GM18517 (cell line): ENCODE data around the gene NTM.
"Not testable (repeated sequence)": the region's sequence is repeated elsewhere in the genome, so short reads cannot be mapped to it uniquely, and the experiment has no call there.

Experiments used
- ATAC-seq: cut with Tn5 transposase; IDR thresholded peaks from one replicate; pipeline ENCODE4 v1.9.1; 2021; ENCODE audit warnings: mild to moderate bottlenecking, moderate library complexity; ENCODE audit not compliant: unreplicated experiment

NTM gene

DNA sequence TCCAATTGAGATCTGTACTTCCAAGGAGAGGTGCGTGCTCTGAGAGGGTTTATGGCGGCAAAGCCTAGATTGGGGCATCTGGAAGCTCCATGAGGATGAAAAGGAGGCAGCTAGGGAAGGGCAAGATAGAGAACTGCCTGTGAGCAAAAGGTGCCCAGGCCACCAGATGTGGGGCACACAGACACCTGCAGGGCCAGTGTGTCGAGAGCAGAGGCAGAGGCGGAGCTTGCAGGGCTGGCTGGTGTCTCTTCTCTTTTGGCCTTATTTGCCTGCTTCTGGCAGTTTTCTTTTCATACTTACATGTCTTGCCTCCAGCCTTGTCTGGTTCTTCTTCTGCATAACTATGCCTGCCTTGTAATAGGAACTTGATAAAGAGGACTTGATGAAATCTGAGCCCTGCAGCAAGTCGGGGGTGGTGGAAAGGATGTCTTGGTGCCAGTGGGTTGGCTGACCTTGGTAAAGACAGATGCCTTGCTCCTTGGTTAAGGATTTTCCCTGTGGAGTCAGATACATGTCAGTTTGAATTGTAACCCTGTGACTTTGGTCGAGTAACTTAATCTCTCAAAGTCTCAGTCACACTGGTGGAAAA is 680.3 kb downstream of the NTM start:
- no peak for ATAC-seq

- ATAC-seq: no peak
Measured at GRCh38 chr11:132051704-132052103, 681.3 kb downstream of the NTM start.

- ATAC-seq: no peak
Measured at GRCh38 chr11:132052342-132052741, 681.9 kb downstream of the NTM start.

DNA sequence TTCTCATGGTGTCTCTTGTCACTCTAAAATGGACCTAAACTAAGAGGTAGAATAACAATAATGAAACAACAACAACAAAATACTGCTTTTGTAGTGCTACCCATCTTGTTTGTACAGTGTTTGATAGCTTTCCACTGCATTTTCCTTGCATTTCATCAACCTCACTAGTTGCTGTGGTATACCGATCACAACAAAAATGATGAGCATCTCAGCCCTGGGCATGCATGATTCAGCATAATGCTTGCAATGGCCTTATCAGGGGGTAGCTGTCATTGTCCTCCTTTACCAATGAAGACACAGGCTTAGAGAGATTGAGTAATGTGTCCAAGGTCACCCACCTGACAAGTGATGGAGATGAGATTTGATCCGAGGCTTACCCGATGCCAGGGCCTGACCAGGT is 682.5 kb downstream of the NTM start:
- no peak for ATAC-seq

GRCh38 chr11:132054822-132055221 is 684.4 kb downstream of the NTM start:
- ATAC-seq: no peak

DNA sequence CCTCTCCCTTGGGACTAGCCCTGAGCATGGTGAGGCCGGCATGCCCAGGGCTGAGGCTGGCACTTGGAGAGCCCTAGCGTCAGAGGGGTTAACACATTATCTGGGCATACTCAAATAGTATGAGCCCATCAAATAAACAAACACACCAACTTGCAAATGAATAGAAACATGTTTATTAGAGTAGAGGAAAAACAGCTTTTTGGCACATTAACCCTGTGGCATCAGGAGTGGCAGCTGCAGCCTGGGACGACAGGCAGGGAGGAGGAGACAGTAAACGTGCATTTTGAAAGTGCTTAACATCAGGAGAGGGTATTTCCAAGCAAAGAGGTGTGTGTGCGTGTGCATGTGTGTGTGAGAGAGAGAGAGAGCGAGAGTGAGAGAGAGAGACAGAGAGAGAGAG is 684.9 kb downstream of the NTM start:
- ATAC-seq: no peak

GRCh38 chr11:132056689-132057088 is 686.3 kb downstream of the NTM start:
- no peak for ATAC-seq

GRCh38 chr11:132057266-132057665 is 686.9 kb downstream of the NTM start:
- no peak for ATAC-seq

- no peak for ATAC-seq
Measured at GRCh38 chr11:132058211-132058772, 687.9 kb downstream of the NTM start.

- ATAC-seq: no peak
Measured at GRCh38 chr11:132060567-132060966, 690.2 kb downstream of the NTM start.

- ATAC-seq: no peak
Measured at GRCh38 chr11:132062031-132062430, 691.6 kb downstream of the NTM start.

- ATAC-seq: no peak
Measured at GRCh38 chr11:132062541-132062940, 692.1 kb downstream of the NTM start.

DNA sequence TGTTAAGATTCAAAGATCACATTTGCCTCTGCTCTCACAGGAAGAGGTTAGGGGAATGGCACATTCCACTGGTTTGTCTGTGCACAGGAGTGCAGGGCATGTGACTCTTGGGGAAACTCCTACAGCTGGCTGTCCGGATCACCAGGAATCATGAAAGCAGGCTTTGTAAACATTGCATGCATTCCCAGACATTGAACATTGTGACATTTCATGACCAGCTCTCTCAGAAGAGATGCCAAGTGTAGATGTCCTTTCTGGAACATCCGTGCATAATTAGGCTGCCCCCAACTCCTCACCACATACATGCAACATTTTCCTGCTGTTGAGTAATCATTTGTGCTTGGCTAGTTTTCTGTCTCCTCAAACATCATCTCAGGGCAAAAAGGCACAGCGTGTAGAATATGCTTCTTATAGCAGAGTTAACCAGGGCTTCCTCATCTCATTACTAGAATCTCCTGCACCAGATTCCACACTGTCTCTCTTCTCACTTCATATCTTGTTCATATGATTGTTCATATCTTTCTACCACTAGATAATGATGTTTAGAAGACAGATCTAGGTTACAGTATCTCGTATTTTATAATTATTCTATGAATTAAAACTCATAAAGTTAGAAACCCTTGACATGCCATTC is 694.7 kb downstream of the NTM start:
- no peak for ATAC-seq

DNA sequence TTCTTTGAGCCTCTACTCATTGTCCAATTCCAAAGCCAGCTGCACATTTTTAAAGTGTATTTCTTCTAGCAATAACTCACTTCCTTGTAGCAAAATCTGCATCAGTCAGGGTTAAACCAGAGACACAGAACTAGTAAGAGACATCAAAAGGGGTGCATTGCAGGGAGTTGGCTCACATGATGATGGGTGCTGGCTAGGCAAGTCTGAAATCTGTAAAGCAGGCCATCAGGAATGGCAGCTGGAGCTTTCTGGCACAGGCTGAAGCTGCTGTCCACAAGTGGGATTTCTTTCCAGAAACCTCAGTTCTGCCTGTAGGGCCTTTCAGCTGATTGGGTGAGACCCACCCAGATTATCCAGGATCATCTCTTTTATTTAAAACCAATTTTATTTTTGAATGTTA is 698.1 kb downstream of the NTM start:
- ATAC-seq: no peak

DNA sequence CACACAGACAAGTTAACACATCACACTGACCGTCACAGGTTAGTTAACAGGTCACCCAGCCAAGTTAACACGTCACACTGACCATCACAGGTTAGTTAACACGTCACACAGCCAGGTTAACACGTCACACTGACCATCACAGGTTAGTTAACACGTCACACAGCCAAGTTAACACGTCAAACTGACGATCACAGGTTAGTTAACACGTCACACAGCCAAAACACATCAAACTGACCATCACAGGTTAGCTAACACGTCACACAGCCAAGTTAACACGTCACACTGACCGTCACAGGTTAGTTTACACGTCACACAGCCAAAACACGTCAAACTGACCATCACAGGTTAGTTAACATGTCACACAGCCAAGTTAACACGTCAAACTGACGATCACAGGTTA is 699.2 kb downstream of the NTM start:
- not testable (repeated sequence) for ATAC-seq

- ATAC-seq: not testable (repeated sequence)
Measured at GRCh38 chr11:132070907-132071306, 700.5 kb downstream of the NTM start.

DNA sequence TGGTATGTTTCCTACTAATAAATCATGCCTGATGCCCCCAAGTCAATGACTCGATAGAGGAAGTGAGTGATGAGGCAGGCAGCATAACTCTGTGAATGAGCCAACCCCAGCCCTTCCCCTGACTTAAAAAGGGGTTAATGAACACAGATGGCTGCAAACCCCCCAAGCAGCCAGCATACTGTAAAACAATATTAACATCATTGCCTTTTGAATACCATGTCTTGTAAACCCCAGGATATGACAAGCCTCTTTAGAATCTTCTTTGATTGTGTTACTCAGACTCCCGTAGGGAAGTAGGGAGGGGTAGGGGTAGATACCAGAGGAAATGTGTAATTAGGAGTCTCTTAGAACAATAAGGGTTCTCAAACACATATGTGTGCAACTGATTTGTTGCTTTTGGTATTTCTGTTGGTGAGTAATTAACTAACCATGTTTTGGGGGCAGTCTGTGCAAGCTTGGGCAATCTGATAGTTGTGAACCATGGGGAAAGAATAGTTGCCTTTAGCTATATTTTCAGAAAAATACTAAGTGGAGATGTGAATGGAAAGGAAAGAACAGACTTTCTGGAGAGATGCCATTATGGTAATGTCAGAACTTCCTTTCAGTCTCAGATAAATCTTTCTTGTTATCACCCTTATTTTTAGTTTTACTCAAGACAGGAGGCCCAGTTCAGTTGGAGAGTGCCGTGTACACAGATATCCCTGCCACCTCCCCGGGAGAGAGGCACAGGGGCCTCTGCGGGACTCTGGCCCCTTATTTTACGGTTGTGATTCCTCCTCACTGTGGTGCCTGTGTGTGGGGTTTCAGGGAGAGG is 701.8 kb downstream of the NTM start:
- no peak for ATAC-seq

DNA sequence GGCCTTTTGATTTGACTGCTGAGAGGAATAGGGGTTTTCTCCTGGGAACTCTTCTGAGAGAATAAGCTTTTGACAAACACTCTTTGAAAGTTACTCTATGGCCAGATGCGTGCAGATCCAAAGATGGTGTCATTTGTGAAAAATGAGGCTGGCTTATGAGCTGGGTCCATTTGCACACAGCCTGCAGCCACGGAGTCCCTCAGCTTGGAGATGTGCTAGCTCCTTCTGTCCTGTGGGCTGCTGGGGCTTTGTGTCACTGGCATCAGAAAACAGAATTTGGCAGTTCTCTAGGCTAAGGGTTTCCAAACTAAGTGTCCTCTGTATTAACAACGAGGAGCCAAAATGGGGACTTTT is 702.4 kb downstream of the NTM start:
- ATAC-seq: no peak

DNA sequence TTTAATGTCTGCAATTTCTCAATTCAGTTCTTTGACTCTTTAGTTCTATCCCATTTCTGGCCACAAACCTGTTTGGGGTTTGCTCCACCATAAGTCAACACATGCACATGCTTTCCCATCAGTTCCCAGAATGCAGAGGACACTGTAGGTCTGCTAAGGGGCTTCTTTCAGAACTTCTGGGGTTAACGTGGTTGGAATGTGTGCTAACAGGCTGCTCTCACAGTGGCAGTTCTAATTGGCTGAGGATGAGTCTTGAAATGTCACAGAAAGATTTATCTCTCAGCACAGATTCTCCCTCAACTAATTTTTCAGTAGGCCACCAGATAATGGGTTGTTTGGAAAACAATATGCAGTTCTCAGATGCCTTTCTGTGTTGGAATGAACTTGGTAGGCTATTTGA is 703.4 kb downstream of the NTM start:
- ATAC-seq: no peak

DNA sequence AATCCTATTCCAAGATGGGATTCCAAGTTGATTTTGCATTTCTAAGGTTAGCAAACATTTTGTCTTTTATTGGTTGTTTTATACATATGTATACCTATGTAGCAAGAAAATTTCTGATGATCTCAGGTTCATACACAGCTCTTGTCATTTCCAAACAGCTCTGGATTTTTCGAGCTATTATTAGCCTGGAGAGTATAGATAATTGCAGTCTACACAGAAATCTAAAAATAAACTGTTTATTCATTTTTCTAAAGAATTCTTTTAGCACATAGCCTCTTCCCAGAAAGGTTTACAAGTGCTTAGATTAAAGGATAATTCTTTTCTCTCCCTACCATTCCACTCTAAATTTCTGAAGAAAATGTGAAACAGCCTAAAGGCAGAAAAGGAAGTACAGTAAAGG is 705.0 kb downstream of the NTM start:
- ATAC-seq: no peak

DNA sequence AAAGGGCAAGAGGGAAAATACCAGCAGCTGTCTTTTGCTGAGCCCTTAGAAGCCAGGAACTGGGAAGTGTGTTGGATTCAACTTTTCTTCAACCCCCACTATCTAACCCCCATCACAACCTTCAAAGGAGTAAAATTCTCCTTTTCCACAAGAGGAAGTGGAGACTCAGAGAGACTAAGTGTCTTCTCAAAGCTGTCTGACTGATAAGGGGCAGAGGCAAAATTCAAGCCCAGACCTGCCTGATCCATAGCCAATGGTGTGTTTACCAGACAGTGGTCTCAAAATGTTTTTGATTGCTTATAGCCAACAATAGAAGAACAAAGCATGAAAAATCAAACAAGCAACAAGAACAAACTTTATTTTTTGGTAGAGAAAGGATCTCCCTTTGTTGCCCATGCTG is 707.0 kb downstream of the NTM start:
- ATAC-seq: no peak
